22Rv1 (cell line): ENCODE results near the gene NECAB2.

ENCODE experiments used
- H3K27ac ChIP-seq: fragments of 450-650 bp; 2 replicates; pipeline ENCODE4 v1.5.1; 2017
- CTCF ChIP-seq: fragments of 450-650 bp; IDR thresholded peaks from 2 replicates; pipeline ENCODE4 v1.5.1; 2017; ENCODE audit warnings: mild to moderate bottlenecking
- ZFX ChIP-seq: fragments of 450-650 bp; IDR thresholded peaks from 2 replicates; pipeline ENCODE4 v1.6.1; 2017; ENCODE audit warnings: antibody characterized with exemption, borderline replicate concordance

Gene NECAB2

GRCh38 chr16:83967838-83968305 is at the start of gene NECAB2:
TSS of gene NECAB2 (plus strand) at chr16:83968244. CDS start at chr16:83968649, 405 bp downstream.
- H3K27ac ChIP-seq: no peak within 1 kb of the TSS
- TF ChIP-seq ZFX: no peak
- peak; percentile 88 for TF ChIP-seq CTCF

- H3K27ac ChIP-seq: no peak overlapping the region
Measured at GRCh38 chr16:83920894-83921491, 47.1 kb upstream of the NECAB2 start.

GRCh38 chr16:83923581-83924365 is 44.3 kb upstream of the NECAB2 start:
- TF ChIP-seq CTCF: no peak
- no peak for TF ChIP-seq ZFX
- no peak overlapping the region for H3K27ac ChIP-seq

More at GRCh38 chr16:83920894-83921491, 47.1 kb upstream of the NECAB2 start:
- TF ChIP-seq ZFX (no peak), CTCF (no peak)

- TF ChIP-seq CTCF (no peak), ZFX (no peak)
- H3K27ac ChIP-seq: no peak overlapping the region
Measured at GRCh38 chr16:83924686-83925085, 43.4 kb upstream of the NECAB2 start.

- TF ChIP-seq ZFX (no peak), CTCF (no peak)
- no peak overlapping the region for H3K27ac ChIP-seq
Measured at GRCh38 chr16:83925095-83925905, 42.7 kb upstream of the NECAB2 start.

- no peak for TF ChIP-seq ZFX
- TF ChIP-seq CTCF: no peak
Measured at GRCh38 chr16:83925957-83926725, 41.9 kb upstream of the NECAB2 start.

More at GRCh38 chr16:83925957-83926725, 41.9 kb upstream of the NECAB2 start:
- H3K27ac ChIP-seq: peak overlapping the region; percentile 68
